Mesendoderm (in vitro differentiated cells): ENCODE results near the gene COQ7.

ENCODE experiments used
- DNase-seq: peaks from one replicate; pipeline ENCODE4 v3.0.0; 2013
- H2AK5ac ChIP-seq: 2 replicates; pipeline ENCODE4 v1.6.1; 2013; ENCODE audit warnings: low read length, inconsistent platforms
- H2BK120ac ChIP-seq: 2 replicates; pipeline ENCODE4 v1.6.1; 2013; ENCODE audit warnings: low read depth, mild to moderate bottlenecking, low read length, moderate library complexity, mixed read lengths
- H2BK15ac ChIP-seq: replicated peaks from 2 replicates; pipeline ENCODE4 v1.6.1; 2013; ENCODE audit warnings: low read depth, mild to moderate bottlenecking, moderate library complexity
- H2BK5ac ChIP-seq: 2 replicates; pipeline ENCODE4 v1.6.1; 2013; ENCODE audit warnings: low read length, inconsistent platforms
- H3K18ac ChIP-seq: 2 replicates; pipeline ENCODE4 v1.6.1; 2013; ENCODE audit warnings: mild to moderate bottlenecking, low read length, mixed read lengths
- H3K23ac ChIP-seq: one replicate; pipeline ENCODE4 v1.6.1; 2013; ENCODE audit warnings: low read length
- H3K27ac ChIP-seq: 2 replicates; pipeline ENCODE4 v1.5.1; 2013; ENCODE audit warnings: low read depth, mild to moderate bottlenecking, inconsistent platforms, low read length, moderate library complexity
- H3K27me3 ChIP-seq: 2 replicates; pipeline ENCODE4 v1.6.1; 2013; ENCODE audit warnings: low read length, control low read depth, mild to moderate bottlenecking, inconsistent platforms; ENCODE audit not compliant: insufficient read depth, poor library complexity
- H3K36me3 ChIP-seq: 2 replicates; pipeline ENCODE4 v1.6.1; 2013; ENCODE audit warnings: low read length, inconsistent platforms; ENCODE audit not compliant: control insufficient read depth, insufficient read depth
- H3K4ac ChIP-seq: one replicate; pipeline ENCODE4 v1.6.1; 2013; ENCODE audit warnings: low read depth, mild to moderate bottlenecking, low read length, moderate library complexity
- H3K4me1 ChIP-seq: 2 replicates; pipeline ENCODE4 v1.6.1; 2013; ENCODE audit warnings: low read depth, low read length, inconsistent platforms; ENCODE audit not compliant: control insufficient read depth
- H3K4me2 ChIP-seq: 2 replicates; pipeline ENCODE4 v1.6.1; 2013; ENCODE audit warnings: low read length
- H3K4me3 ChIP-seq: 2 replicates; pipeline ENCODE4 v1.5.1; 2013; ENCODE audit warnings: mild to moderate bottlenecking, low read length
- H3K56ac ChIP-seq: one replicate; pipeline ENCODE4 v1.6.1; 2013; ENCODE audit warnings: low read length
- H3K79me1 ChIP-seq: 2 replicates; pipeline ENCODE4 v1.6.1; 2013; ENCODE audit warnings: low read length, inconsistent platforms
- H3K79me2 ChIP-seq: 2 replicates; pipeline ENCODE4 v1.6.1; 2013; ENCODE audit warnings: mild to moderate bottlenecking, low read length; ENCODE audit not compliant: control insufficient read depth, insufficient read depth
- H3K9ac ChIP-seq: 2 replicates; pipeline ENCODE4 v1.6.1; 2013; ENCODE audit warnings: low read length, inconsistent platforms
- H4K5ac ChIP-seq: one replicate; pipeline ENCODE4 v1.6.1; 2013; ENCODE audit warnings: low read length
- H4K8ac ChIP-seq: one replicate; pipeline ENCODE4 v1.6.1; 2013; ENCODE audit warnings: low read depth, mild to moderate bottlenecking, control low read depth, low read length, moderate library complexity
- WGBS: extraction: QIAGEN DNeasy Blood & Tissue Kit; methylation state at CpG from one replicate; pipeline ENCODE4 v1.1.7; 2013; ENCODE audit warnings: low lambda C conversion rate, missing lambda C conversion rate; ENCODE audit not compliant: insufficient coverage; ENCODE audit errors: extremely low coverage; 5-methylcytosine and 5-hydroxymethylcytosine counted together

COQ7 gene

GRCh38 chr16:19093631-19094541 is 26.5 kb downstream of the COQ7 start:
- Histone ChIP-seq H3K56ac (no peak overlapping the region), H3K27ac (no peak overlapping the region), H2BK15ac (no peak overlapping the region), H3K4ac (no peak overlapping the region), H3K18ac (no peak overlapping the region), H3K4me2 (no peak overlapping the region), H2BK5ac (no peak overlapping the region), H3K79me1 (no peaks in the 10 kb centered on the region), H3K4me1 (no peaks in the 10 kb centered on the region), H2AK5ac (no peak overlapping the region), H3K36me3 (no peaks in the 10 kb centered on the region), H3K4me3 (no peak overlapping the region), H2BK120ac (no peak overlapping the region), H4K5ac (no peak overlapping the region), H3K23ac (no peak overlapping the region), H3K79me2 (no peaks in the 10 kb centered on the region), H3K27me3 (no peaks in the 10 kb centered on the region), H3K9ac (no peak overlapping the region), H4K8ac (no peak overlapping the region)
- no peak for DNase-seq
- no CpG with 5 or more reads among the region's 15 CpGs for WGBS

GRCh38 chr16:19094542-19095365 is 27.3 kb downstream of the COQ7 start:
- H3K4me1 ChIP-seq: no peaks in the 10 kb centered on the region
- no peak overlapping the region for H3K23ac ChIP-seq
- no peak overlapping the region for H3K4ac ChIP-seq
- no peaks in the 10 kb centered on the region for H3K27me3 ChIP-seq
- no peak overlapping the region for H4K5ac ChIP-seq
- H3K27ac ChIP-seq: no peak overlapping the region
- H2BK120ac ChIP-seq: no peak overlapping the region
- no peak overlapping the region for H2BK15ac ChIP-seq
- no peaks in the 10 kb centered on the region for H3K79me2 ChIP-seq
- no peak overlapping the region for H3K9ac ChIP-seq
- no peak overlapping the region for H4K8ac ChIP-seq
- no peak overlapping the region for H3K4me3 ChIP-seq
- H2AK5ac ChIP-seq: no peak overlapping the region
- H3K79me1 ChIP-seq: no peaks in the 10 kb centered on the region
- no peak overlapping the region for H3K18ac ChIP-seq
- H3K4me2 ChIP-seq: no peak overlapping the region
- H3K56ac ChIP-seq: no peak overlapping the region
- no CpG with 5 or more reads among the region's 11 CpGs for WGBS
- no peaks in the 10 kb centered on the region for H3K36me3 ChIP-seq
- no peak overlapping the region for H2BK5ac ChIP-seq
- no peak for DNase-seq

- H3K56ac ChIP-seq: no peak overlapping the region
- H3K4ac ChIP-seq: no peak overlapping the region
- H4K5ac ChIP-seq: no peak overlapping the region
- H3K4me1 ChIP-seq: no peaks in the 10 kb centered on the region
- H3K27me3 ChIP-seq: no peaks in the 10 kb centered on the region
- H3K23ac ChIP-seq: no peak overlapping the region
- no peaks in the 10 kb centered on the region for H3K79me1 ChIP-seq
- H4K8ac ChIP-seq: no peak overlapping the region
- peak; percentile 92 for DNase-seq
- no peak overlapping the region for H2AK5ac ChIP-seq
- no peak overlapping the region for H3K4me3 ChIP-seq
- H3K18ac ChIP-seq: no peak overlapping the region
- no peaks in the 10 kb centered on the region for H3K79me2 ChIP-seq
- no peak overlapping the region for H2BK15ac ChIP-seq
- H3K36me3 ChIP-seq: no peaks in the 10 kb centered on the region
- H2BK120ac ChIP-seq: no peak overlapping the region
- no peak overlapping the region for H3K9ac ChIP-seq
- no peak overlapping the region for H3K27ac ChIP-seq
- H2BK5ac ChIP-seq: no peak overlapping the region
- H3K4me2 ChIP-seq: no peak overlapping the region
- WGBS: no CpG with 5 or more reads among the region's 5 CpGs
Observed at GRCh38 chr16:19095654-19096053, 28.2 kb downstream of the COQ7 start.

- Histone ChIP-seq H3K79me1 (no peaks in the 10 kb centered on the region), H3K18ac (no peak overlapping the region), H3K23ac (no peak overlapping the region), H3K27ac (no peak overlapping the region), H3K4ac (no peak overlapping the region), H3K9ac (no peak overlapping the region), H3K27me3 (no peaks in the 10 kb centered on the region), H3K36me3 (no peaks in the 10 kb centered on the region), H2BK5ac (no peak overlapping the region), H2AK5ac (no peak overlapping the region), H3K56ac (no peak overlapping the region), H3K4me3 (no peak overlapping the region), H3K4me1 (no peaks in the 10 kb centered on the region), H2BK15ac (no peak overlapping the region), H3K79me2 (no peaks in the 10 kb centered on the region), H4K8ac (no peak overlapping the region), H4K5ac (no peak overlapping the region), H2BK120ac (no peak overlapping the region), H3K4me2 (no peak overlapping the region)
- DNase-seq: no peak
- no CpG with 5 or more reads among the region's 1 CpG for WGBS
Observed at GRCh38 chr16:19098173-19098572, 30.8 kb downstream of the COQ7 start.

- no peak overlapping the region for H3K18ac ChIP-seq
- no peak overlapping the region for H3K9ac ChIP-seq
- H3K56ac ChIP-seq: no peak overlapping the region
- DNase-seq: no peak
- H3K4me3 ChIP-seq: no peak overlapping the region
- H3K23ac ChIP-seq: no peak overlapping the region
- no peaks in the 10 kb centered on the region for H3K4me1 ChIP-seq
- no peak overlapping the region for H3K4me2 ChIP-seq
- no peak overlapping the region for H2BK15ac ChIP-seq
- H3K4ac ChIP-seq: no peak overlapping the region
- WGBS: no CpG with 5 or more reads among the region's 16 CpGs
- H2BK120ac ChIP-seq: no peak overlapping the region
- H3K27me3 ChIP-seq: no peaks in the 10 kb centered on the region
- H3K79me1 ChIP-seq: no peaks in the 10 kb centered on the region
- H3K27ac ChIP-seq: no peak overlapping the region
- H2BK5ac ChIP-seq: no peak overlapping the region
- no peak overlapping the region for H4K8ac ChIP-seq
- H3K79me2 ChIP-seq: no peaks in the 10 kb centered on the region
- H2AK5ac ChIP-seq: no peak overlapping the region
- H4K5ac ChIP-seq: no peak overlapping the region
- H3K36me3 ChIP-seq: no peaks in the 10 kb centered on the region
Observed at GRCh38 chr16:19102187-19102872, 34.9 kb downstream of the COQ7 start.
